Measurements from ENCODE around the gene TECPR2.

- TF ChIP-seq ELF4 (IDR thresholded peaks at IDR 0.05), result no peak
- TF ChIP-seq ZNF384 (IDR thresholded peaks at IDR 0.05), result no peak
- TF ChIP-seq ARNT (IDR thresholded peaks at IDR 0.05), result no peak
- TF ChIP-seq SUZ12 (IDR thresholded peaks at IDR 0.05), result no peak
- TF ChIP-seq FOXM1 (IDR thresholded peaks at IDR 0.05; ENCODE audit: borderline replicate concordance), result no peak
- TF ChIP-seq CTBP1 (IDR thresholded peaks at IDR 0.05; ENCODE audit: borderline replicate concordance), result no peak; the same call in 1 of the 2 replicates
- no peak for TF ChIP-seq PKNOX1 (IDR thresholded peaks at IDR 0.05)
- no peak for TF ChIP-seq BHLHE40 (IDR thresholded peaks at IDR 0.05; ENCODE audit: borderline replicate concordance)
Observed at GRCh38 chr14:102314242-102315011, 48.3 kb upstream of the TECPR2 start.

All from HEK293T (cell line).